Measurements from ENCODE around the gene TSHZ2. TPM values are rescaled to one million over a fixed set of nuclear protein-coding genes. Genes with fewer than 3 reads are reported as not detected.

Gene TSHZ2
- total RNA-seq, 1 experiment from 2014 or later, result 0.07 TPM

DNA sequence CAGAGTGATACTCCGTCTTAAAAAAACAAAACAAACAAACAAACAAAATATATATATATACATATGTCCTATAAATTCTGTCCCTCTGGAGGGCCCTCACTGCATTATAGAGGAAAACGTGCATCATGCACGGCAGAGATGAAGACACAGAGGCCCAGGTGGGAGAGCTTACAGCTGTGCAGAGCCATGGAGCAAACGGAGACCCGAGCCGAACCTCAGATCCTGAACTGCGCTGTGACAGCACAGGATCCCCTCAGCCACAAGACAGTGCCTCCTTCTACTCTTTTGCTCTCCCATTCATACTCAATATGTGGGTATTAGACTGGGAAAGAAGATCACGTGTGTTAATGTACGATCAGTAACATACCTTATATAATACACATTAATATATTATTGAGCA, 539.9 kb downstream of the TSHZ2 start:
- no peaks in the 10 kb centered on the region for H3K79me1 ChIP-seq (ENCODE audit: insufficient read depth, low read depth, low read length, poor library complexity, severe bottlenecking)
- no peak overlapping the region for H2BK120ac ChIP-seq (ENCODE audit: low read depth, low read length, poor library complexity, severe bottlenecking)
- no peak overlapping the region for H4K5ac ChIP-seq (ENCODE audit: insufficient read length, low read depth, low read length)
- peaks cover 11% of the 10 kb centered on the region for H3K9me3 ChIP-seq (ENCODE audit: control insufficient read depth, low read depth, low read length)
- DNase-seq, result no peak
- H3K4me2 ChIP-seq (ENCODE audit: insufficient read depth, insufficient read length, low read length), result no peak overlapping the region
- H2AFZ ChIP-seq (ENCODE audit: low read length), result no peak overlapping the region
- no peak overlapping the region for H4K8ac ChIP-seq (replicated peaks; ENCODE audit: insufficient read length, low read depth, low read length)
- H3K4me1 ChIP-seq (ENCODE audit: insufficient read depth, low read length), result no peaks in the 10 kb centered on the region
- H2BK5ac ChIP-seq (ENCODE audit: insufficient read length, low read length), result no peak overlapping the region
- TF ChIP-seq, protein P1, sequence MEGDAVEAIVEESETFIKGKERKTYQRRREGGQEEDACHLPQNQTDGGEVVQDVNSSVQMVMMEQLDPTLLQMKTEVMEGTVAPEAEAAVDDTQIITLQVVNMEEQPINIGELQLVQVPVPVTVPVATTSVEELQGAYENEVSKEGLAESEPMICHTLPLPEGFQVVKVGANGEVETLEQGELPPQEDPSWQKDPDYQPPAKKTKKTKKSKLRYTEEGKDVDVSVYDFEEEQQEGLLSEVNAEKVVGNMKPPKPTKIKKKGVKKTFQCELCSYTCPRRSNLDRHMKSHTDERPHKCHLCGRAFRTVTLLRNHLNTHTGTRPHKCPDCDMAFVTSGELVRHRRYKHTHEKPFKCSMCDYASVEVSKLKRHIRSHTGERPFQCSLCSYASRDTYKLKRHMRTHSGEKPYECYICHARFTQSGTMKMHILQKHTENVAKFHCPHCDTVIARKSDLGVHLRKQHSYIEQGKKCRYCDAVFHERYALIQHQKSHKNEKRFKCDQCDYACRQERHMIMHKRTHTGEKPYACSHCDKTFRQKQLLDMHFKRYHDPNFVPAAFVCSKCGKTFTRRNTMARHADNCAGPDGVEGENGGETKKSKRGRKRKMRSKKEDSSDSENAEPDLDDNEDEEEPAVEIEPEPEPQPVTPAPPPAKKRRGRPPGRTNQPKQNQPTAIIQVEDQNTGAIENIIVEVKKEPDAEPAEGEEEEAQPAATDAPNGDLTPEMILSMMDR (conservative IDR thresholded peaks at IDR 0.05), result no peak
- Mint-ChIP-seq H3K27me3 (ENCODE audit: low read depth) (peaks cover 4% of the 10 kb centered on the region; the same call in 1 of the 2 replicates), H3K4me1 (peaks cover 0 to 3% of the 10 kb centered on the region in 2 experiments; a peak in 1 of 4 replicates), H3K9me3 (peaks cover 7 to 8% of the 10 kb centered on the region in 2 experiments; a peak in 2 of 5 replicates), H3K27ac (no peak overlapping the region), H3K36me3 (ENCODE audit: insufficient read depth in 1 of 3, low read depth in 3 of 3) (peaks cover 0 to 12% (median 8%) of the 10 kb centered on the region in 3 experiments; a peak in 4 of 7 replicates), H3K4me3 (no peak overlapping the region)
- H3K79me2 ChIP-seq (ENCODE audit: insufficient read depth, low read length), result no peaks in the 10 kb centered on the region
- no CpG with 5 or more reads among the region's 9 CpGs for WGBS (ENCODE audit: extremely low coverage, insufficient read length, low lambda C conversion rate)
- no peak overlapping the region for H2BK20ac ChIP-seq (ENCODE audit: low read depth, low read length, poor library complexity, severe bottlenecking)
- H3T11ph ChIP-seq (ENCODE audit: low read length), result no peak overlapping the region
- H3K23me2 ChIP-seq (ENCODE audit: insufficient read length, low read depth, low read length, poor library complexity, severe bottlenecking), result no peaks in the 10 kb centered on the region
- no peak overlapping the region for H3K56ac ChIP-seq (ENCODE audit: insufficient read length, low read depth, low read length)
- no peak overlapping the region for H3K18ac ChIP-seq (ENCODE audit: insufficient read length, low read depth, low read length)
- H3K14ac ChIP-seq (ENCODE audit: insufficient read depth, low read length), result no peak overlapping the region
- no peaks in the 10 kb centered on the region for H4K20me1 ChIP-seq (ENCODE audit: control insufficient read depth, insufficient read depth, insufficient read length)
- H2AK5ac ChIP-seq (ENCODE audit: insufficient read length, low read length), result no peak overlapping the region
- no peak overlapping the region for H3K23ac ChIP-seq (ENCODE audit: insufficient read length, low read depth, low read length)
- H2BK15ac ChIP-seq (ENCODE audit: low read depth, low read length), result no peak overlapping the region
- H2BK12ac ChIP-seq (ENCODE audit: insufficient read length, low read depth, low read length), result no peak overlapping the region
- H3K27ac ChIP-seq (ENCODE audit: insufficient read length, low read depth, low read length), result no peak overlapping the region
- H3K4ac ChIP-seq (ENCODE audit: low read depth, low read length), result no peak overlapping the region
- H3K9ac ChIP-seq (ENCODE audit: extremely low read depth, insufficient read length, low read length), result no peak overlapping the region
- no peaks in the 10 kb centered on the region for H3K27me3 ChIP-seq (ENCODE audit: insufficient read depth, low read length)
- no peak overlapping the region for H4K91ac ChIP-seq (ENCODE audit: insufficient read length, low read depth, low read length)

All from H9 (cell line).